ENCODE results near the gene VIM.

Gene VIM

GRCh38 chr10:17206210-17206709, 21.8 kb upstream of the VIM start:
- DNase-seq (ENCODE audit: low read depth) = peak; percentile 91
- no peak for TF ChIP-seq CTCF (IDR thresholded peaks at IDR 0.05; ENCODE audit: insufficient read depth, low read depth, low read length, missing control alignments)

GRCh38 chr10:17208476-17208875, 19.6 kb upstream of the VIM start:
- no peak for DNase-seq (ENCODE audit: low read depth)
- no peak for TF ChIP-seq CTCF (IDR thresholded peaks at IDR 0.05; ENCODE audit: insufficient read depth, low read depth, low read length, missing control alignments)
- no peak overlapping the region for H3K4me3 ChIP-seq (ENCODE audit: low read length)

More at GRCh38 chr10:17206210-17206709, 21.8 kb upstream of the VIM start:
- H3K4me3 ChIP-seq (ENCODE audit: low read length) = no peak overlapping the region

- TF ChIP-seq CTCF (IDR thresholded peaks at IDR 0.05; ENCODE audit: insufficient read depth, low read depth, low read length, missing control alignments) = no peak
- H3K4me3 ChIP-seq (ENCODE audit: low read length) = no peak overlapping the region
- no peak for DNase-seq (ENCODE audit: low read depth)
Measured at GRCh38 chr10:17209302-17209701, 18.7 kb upstream of the VIM start.

GRCh38 chr10:17209881-17210280, 18.2 kb upstream of the VIM start:
- H3K4me3 ChIP-seq (ENCODE audit: low read length) = no peak overlapping the region

GRCh38 chr10:17210361-17210760, 17.7 kb upstream of the VIM start:
- no peak overlapping the region for H3K4me3 ChIP-seq (ENCODE audit: low read length)
- TF ChIP-seq CTCF (IDR thresholded peaks at IDR 0.05; ENCODE audit: insufficient read depth, low read depth, low read length, missing control alignments) = no peak
- no peak for DNase-seq (ENCODE audit: low read depth)

More at GRCh38 chr10:17209881-17210280, 18.2 kb upstream of the VIM start:
- no peak for DNase-seq (ENCODE audit: low read depth)
- no peak for TF ChIP-seq CTCF (IDR thresholded peaks at IDR 0.05; ENCODE audit: insufficient read depth, low read depth, low read length, missing control alignments)

- no peak for TF ChIP-seq CTCF (IDR thresholded peaks at IDR 0.05; ENCODE audit: insufficient read depth, low read depth, low read length, missing control alignments)
- no peak for DNase-seq (ENCODE audit: low read depth)
- no peak overlapping the region for H3K4me3 ChIP-seq (ENCODE audit: low read length)
Measured at GRCh38 chr10:17212802-17213221, 15.2 kb upstream of the VIM start.

GRCh38 chr10:17213646-17214349, 14.2 kb upstream of the VIM start:
- DNase-seq (ENCODE audit: low read depth) = peak; percentile 53

More at GRCh38 chr10:17213646-17214349, 14.2 kb upstream of the VIM start:
- H3K4me3 ChIP-seq (ENCODE audit: low read length) = no peak overlapping the region
- no peak for TF ChIP-seq CTCF (IDR thresholded peaks at IDR 0.05; ENCODE audit: insufficient read depth, low read depth, low read length, missing control alignments)
